ENCODE results near the gene LYPD6B. TPM values are rescaled to one million over a fixed set of nuclear protein-coding genes. Genes with fewer than 3 reads are reported as not detected.
"Not testable (repeated sequence)": the region's sequence is repeated elsewhere in the genome, so short reads cannot be mapped to it uniquely, and the experiment has no call there.

LYPD6B gene
- total and polyA plus RNA-seq, 4 donors: 0.13 to 0.59 (median 0.14) TPM

- H3K4me1 ChIP-seq (ENCODE audit: control insufficient read depth in 4 of 4, insufficient read depth in 4 of 4, low read length in 3 of 4): no peaks in the 10 kb centered on the region
- H3K27me3 ChIP-seq (ENCODE audit: control insufficient read depth in 4 of 4, insufficient read depth in 4 of 4, low read length in 3 of 4): no peaks in the 10 kb centered on the region
- H3K36me3 ChIP-seq (ENCODE audit: control insufficient read depth in 4 of 4, insufficient read depth in 3 of 4, low read depth in 1 of 4, low read length in 3 of 4): no peaks in the 10 kb centered on the region
- H3K27ac ChIP-seq (ENCODE audit: low read depth in 1 of 2, low read length in 2 of 2): no peak overlapping the region
- no peak for DNase-seq (ENCODE audit: low spot score)
- H3K4me3 ChIP-seq (ENCODE audit: low read depth in 1 of 3, low read length in 3 of 3): no peak overlapping the region
- no peaks in the 10 kb centered on the region for H3K9me3 ChIP-seq (ENCODE audit: control insufficient read depth in 4 of 4, low read length in 3 of 4)
- 60% methylated on average over 2 of the region's 2 CpGs for WGBS
- no peak overlapping the region for H3K9ac ChIP-seq (ENCODE audit: low read depth in 1 of 2, low read length in 2 of 2)
- TF ChIP-seq JUND (IDR thresholded peaks at IDR 0.05): no peak
- no peak for TF ChIP-seq EGR1 (IDR thresholded peaks at IDR 0.05; ENCODE audit: low read depth in 2 of 2)
- no peak for TF ChIP-seq MAX (IDR thresholded peaks at IDR 0.05)
- TF ChIP-seq TAF1 (conservative IDR thresholded peaks at IDR 0.05): no peak
- TF ChIP-seq REST (IDR thresholded peaks at IDR 0.05): no peak
- no peak for TF ChIP-seq HNF4A (conservative IDR thresholded peaks at IDR 0.05)
- TF ChIP-seq FOXA1 (IDR thresholded peaks at IDR 0.05): no peak
Measured at GRCh38 chr2:149236410-149236809, 197.9 kb downstream of the LYPD6B start.

- no peaks in the 10 kb centered on the region for H3K36me3 ChIP-seq (ENCODE audit: control insufficient read depth in 4 of 4, insufficient read depth in 3 of 4, low read depth in 1 of 4, low read length in 3 of 4)
- TF ChIP-seq HNF4G (IDR thresholded peaks at IDR 0.05) (no peak), HNF4A (conservative IDR thresholded peaks at IDR 0.05) (no peak), ZBTB33 (IDR thresholded peaks at IDR 0.05) (no peak), ATF3 (IDR thresholded peaks at IDR 0.05) (no peak)
- H3K27me3 ChIP-seq (ENCODE audit: control insufficient read depth in 4 of 4, insufficient read depth in 4 of 4, low read length in 3 of 4): no peaks in the 10 kb centered on the region
- no peak for DNase-seq (ENCODE audit: low spot score)
- WGBS: 77% methylated on average over 3 of the region's 3 CpGs
- H3K4me3 ChIP-seq (ENCODE audit: low read depth in 1 of 3, low read length in 3 of 3): no peak overlapping the region
- H3K27ac ChIP-seq (ENCODE audit: low read depth in 1 of 2, low read length in 2 of 2): no peak overlapping the region
- no peaks in the 10 kb centered on the region for H3K4me1 ChIP-seq (ENCODE audit: control insufficient read depth in 4 of 4, insufficient read depth in 4 of 4, low read length in 3 of 4)
- no peak overlapping the region for H3K9ac ChIP-seq (ENCODE audit: low read depth in 1 of 2, low read length in 2 of 2)
- H3K9me3 ChIP-seq (ENCODE audit: control insufficient read depth in 4 of 4, low read length in 3 of 4): no peaks in the 10 kb centered on the region
Measured at GRCh38 chr2:149246186-149246585, 207.7 kb downstream of the LYPD6B start.

- H3K9ac ChIP-seq (ENCODE audit: low read depth in 1 of 2, low read length in 2 of 2); H3K9me3 ChIP-seq (ENCODE audit: control insufficient read depth in 4 of 4, low read length in 3 of 4); H3K4me1 ChIP-seq (ENCODE audit: control insufficient read depth in 4 of 4, insufficient read depth in 4 of 4, low read length in 3 of 4); DNase-seq (ENCODE audit: low spot score); H3K4me3 ChIP-seq (ENCODE audit: low read depth in 1 of 3, low read length in 3 of 3); H3K36me3 ChIP-seq (ENCODE audit: control insufficient read depth in 4 of 4, insufficient read depth in 3 of 4, low read depth in 1 of 4, low read length in 3 of 4); H3K27me3 ChIP-seq (ENCODE audit: control insufficient read depth in 4 of 4, insufficient read depth in 4 of 4, low read length in 3 of 4); H3K27ac ChIP-seq (ENCODE audit: low read depth in 1 of 2, low read length in 2 of 2): not testable (repeated sequence)
- 88% methylated on average over 3 of the region's 3 CpGs for WGBS
Measured at GRCh38 chr2:149251436-149251835, 212.9 kb downstream of the LYPD6B start.

DNA sequence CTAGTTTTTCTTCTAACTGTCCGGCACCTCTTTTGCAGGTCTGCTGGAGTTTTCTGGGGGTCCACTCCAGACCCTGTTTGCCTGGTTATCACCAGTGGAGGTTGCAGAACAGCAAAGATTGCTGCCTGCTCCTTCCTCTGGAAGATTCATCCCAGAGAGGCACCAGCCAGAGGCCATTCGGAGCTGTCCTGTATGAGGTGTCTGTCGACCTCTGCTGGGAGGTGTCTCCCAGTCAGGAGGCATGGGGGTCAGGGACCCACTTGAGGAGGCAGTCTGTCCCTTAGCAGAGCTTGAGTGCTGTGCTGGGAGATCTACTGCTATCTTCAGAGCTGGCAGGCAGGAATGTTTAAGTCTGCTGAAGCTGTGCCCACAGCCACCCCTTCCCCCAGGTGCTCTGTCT is 218.4 kb downstream of the LYPD6B start:
- not testable (repeated sequence) for H3K9me3 ChIP-seq (ENCODE audit: control insufficient read depth in 4 of 4, low read length in 3 of 4); H3K4me3 ChIP-seq (ENCODE audit: low read depth in 1 of 3, low read length in 3 of 3); H3K27ac ChIP-seq (ENCODE audit: low read depth in 1 of 2, low read length in 2 of 2); H3K36me3 ChIP-seq (ENCODE audit: control insufficient read depth in 4 of 4, insufficient read depth in 3 of 4, low read depth in 1 of 4, low read length in 3 of 4); H3K27me3 ChIP-seq (ENCODE audit: control insufficient read depth in 4 of 4, insufficient read depth in 4 of 4, low read length in 3 of 4); H3K9ac ChIP-seq (ENCODE audit: low read depth in 1 of 2, low read length in 2 of 2); H3K4me1 ChIP-seq (ENCODE audit: control insufficient read depth in 4 of 4, insufficient read depth in 4 of 4, low read length in 3 of 4); DNase-seq (ENCODE audit: low spot score)
- 74% methylated on average over 3 of the region's 3 CpGs for WGBS
